ENCODE results near the gene CLCN2. TPM values are rescaled to one million over a fixed set of nuclear protein-coding genes. Genes with fewer than 3 reads are reported as not detected.

The CLCN2 gene
- total RNA-seq, 1 donor from 2014 or later: 1.8 TPM

GRCh38 chr3:184360929-184361531 lies 375 bp downstream of the CLCN2 start:
- DNase-seq (ENCODE audit: low read depth): no peak

- DNase-seq (ENCODE audit: low read depth): no peak
Observed at GRCh38 chr3:184360070-184360928, 1.1 kb downstream of the CLCN2 start.

- DNase-seq (ENCODE audit: low read depth): no peak
Observed at GRCh38 chr3:184359610-184360009, 1.8 kb downstream of the CLCN2 start.

- no peak for DNase-seq (ENCODE audit: low read depth)
Observed at GRCh38 chr3:184358921-184359350, 2.5 kb downstream of the CLCN2 start.

- DNase-seq (ENCODE audit: low read depth): no peak
Observed at GRCh38 chr3:184358124-184358767, 3.2 kb downstream of the CLCN2 start.

GRCh38 chr3:184357248-184358123 lies 3.9 kb downstream of the CLCN2 start:
- DNase-seq (ENCODE audit: low read depth): no peak

GRCh38 chr3:184355261-184356040 lies 6.0 kb downstream of the CLCN2 start:
- DNase-seq (ENCODE audit: low read depth): no peak

- no peak for DNase-seq (ENCODE audit: low read depth)
Observed at GRCh38 chr3:184354754-184355153, 6.7 kb downstream of the CLCN2 start.

GRCh38 chr3:184354121-184354728 lies 7.2 kb downstream of the CLCN2 start:
- peak; percentile 37 for DNase-seq (ENCODE audit: low read depth)

- DNase-seq (ENCODE audit: low read depth): no peak
Observed at GRCh38 chr3:184353546-184353941, 7.9 kb downstream of the CLCN2 start.

GRCh38 chr3:184352897-184353545 lies 8.4 kb downstream of the CLCN2 start:
- no peak for DNase-seq (ENCODE audit: low read depth)

- no peak for DNase-seq (ENCODE audit: low read depth)
Observed at GRCh38 chr3:184352149-184352785, 9.1 kb downstream of the CLCN2 start.

GRCh38 chr3:184351511-184352148 lies 9.8 kb downstream of the CLCN2 start:
- no peak for DNase-seq (ENCODE audit: low read depth)

- DNase-seq (ENCODE audit: low read depth): no peak
Observed at GRCh38 chr3:184350618-184351017, 10.8 kb downstream of the CLCN2 start.

- DNase-seq (ENCODE audit: low read depth): no peak
Observed at GRCh38 chr3:184349563-184350470, 11.6 kb downstream of the CLCN2 start.

GRCh38 chr3:184348057-184348382 lies 13.4 kb downstream of the CLCN2 start:
- no peak for DNase-seq (ENCODE audit: low read depth)

- DNase-seq (ENCODE audit: low read depth): no peak
Observed at GRCh38 chr3:184347321-184348056, 13.9 kb downstream of the CLCN2 start.
